GM19351 (cell line): ENCODE measurements around the gene RGCC.
"Not testable (repeated sequence)": the region's sequence is repeated elsewhere in the genome, so short reads cannot be mapped to it uniquely, and the experiment has no call there.

Experiments
- ATAC-seq: cut with Tn5 transposase; IDR thresholded peaks from one replicate; pipeline ENCODE4 v1.9.1; 2021; ENCODE audit warnings: mild to moderate bottlenecking, moderate library complexity; ENCODE audit not compliant: unreplicated experiment

The RGCC gene

DNA sequence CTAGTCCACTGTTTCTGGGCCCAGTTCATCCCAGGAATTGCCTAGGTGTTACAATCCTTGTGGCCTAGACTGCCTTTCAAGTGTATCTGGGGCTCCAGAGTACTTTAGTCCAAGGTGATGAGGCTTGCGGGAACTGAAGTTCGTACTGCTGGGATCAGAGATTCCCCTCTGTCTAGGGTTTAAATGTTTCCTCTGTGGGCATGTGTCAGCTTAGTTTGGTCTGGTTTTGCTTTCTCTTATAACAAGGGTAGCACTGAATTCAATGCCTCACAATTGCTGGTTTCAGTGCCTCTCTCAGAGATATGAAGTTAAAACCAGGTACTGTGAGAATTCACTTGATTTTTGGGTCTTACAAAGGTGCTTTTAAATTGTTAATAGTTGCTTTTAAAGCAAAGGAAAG, 30.8 kb downstream of the RGCC start:
- ATAC-seq = no peak

DNA sequence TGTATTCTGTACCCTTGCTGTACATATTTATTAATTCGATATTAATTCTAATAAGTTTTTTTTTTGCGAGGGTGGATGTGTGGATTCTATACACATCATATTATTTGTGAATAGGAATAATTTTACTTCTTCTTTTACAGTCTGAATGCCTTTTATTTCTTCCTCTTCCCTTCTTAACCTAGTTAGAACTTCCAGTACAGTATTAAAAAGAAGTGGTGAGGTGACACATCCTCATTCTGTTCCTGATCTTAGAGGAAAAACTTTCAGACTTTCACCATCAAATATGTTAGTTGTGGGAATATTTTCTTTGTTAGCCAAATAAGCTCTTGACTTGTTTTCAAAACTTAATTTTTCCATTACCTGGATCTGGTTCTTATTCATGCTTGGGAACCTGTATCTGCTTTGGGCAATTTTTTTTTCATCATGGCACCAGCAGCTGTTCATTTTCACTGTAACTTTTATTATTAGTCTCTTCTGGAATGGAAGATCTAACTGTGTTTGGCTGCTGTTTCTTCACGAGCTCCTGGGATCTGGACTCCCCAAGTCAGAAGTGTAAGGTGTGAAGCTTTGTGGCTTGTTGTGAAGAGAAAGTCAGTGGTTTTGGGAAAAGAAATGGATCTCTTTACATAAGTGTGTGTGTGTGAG, 33.1 kb downstream of the RGCC start:
- no peak for ATAC-seq

DNA sequence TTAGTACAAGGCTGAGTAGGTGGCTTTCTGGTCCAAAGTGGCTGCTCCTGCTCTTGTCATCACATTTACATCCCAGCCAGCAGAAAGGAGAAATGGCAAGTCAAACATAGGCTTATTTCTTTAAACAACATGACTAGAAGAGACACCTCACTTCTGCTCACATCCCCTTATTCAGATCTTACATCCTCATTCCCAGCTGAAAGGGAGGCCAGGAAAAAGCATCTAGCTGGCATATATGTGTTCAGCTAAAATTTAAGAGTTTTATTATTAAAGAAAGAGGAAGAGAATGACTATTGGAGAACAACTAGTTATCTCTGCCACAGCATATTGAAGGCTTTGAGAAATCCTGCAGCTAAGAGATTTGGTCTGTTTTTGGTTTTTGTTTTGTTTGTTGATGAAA, 34.1 kb downstream of the RGCC start:
- no peak for ATAC-seq

DNA sequence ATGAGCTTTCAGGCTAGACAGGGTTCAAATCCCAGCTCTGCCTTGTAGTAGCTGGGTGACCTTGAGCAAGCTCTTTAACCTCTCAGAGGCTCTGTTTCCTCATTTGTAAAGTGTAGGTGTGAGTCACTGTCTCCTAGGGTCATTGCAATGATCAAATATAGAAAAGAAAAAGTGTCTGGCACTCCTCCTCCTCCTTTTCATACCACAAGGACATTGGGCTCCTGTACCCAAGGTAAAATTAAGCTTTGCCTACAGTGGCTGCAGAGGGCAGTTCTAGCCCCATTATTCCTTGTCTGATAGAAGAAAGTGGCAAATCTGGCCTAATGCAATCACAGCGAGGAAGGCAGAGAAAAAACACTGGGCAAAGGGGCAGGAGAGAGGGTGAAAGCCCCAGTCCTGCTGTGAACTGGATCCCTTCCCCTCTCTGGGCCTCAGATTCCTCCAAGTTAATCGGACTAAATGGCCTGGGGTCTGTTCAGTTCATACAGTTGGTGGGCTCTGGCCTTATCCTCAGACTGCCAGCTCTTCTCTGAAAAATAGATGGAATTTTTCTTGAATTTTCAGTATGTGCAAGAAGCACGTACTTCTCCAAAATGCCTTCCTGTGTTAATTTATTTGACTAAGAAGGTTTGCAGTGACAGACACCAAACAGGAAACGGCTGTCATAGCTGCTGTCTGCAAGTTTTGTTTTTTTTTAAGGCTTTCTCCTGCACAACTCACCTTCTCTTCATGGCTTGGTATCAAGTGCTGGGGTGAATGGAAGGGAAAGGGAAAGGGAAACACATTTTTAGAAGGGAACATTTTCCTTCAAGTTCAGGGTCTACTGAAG, 35.3 kb downstream of the RGCC start:
- peak; percentile 81 for ATAC-seq

DNA sequence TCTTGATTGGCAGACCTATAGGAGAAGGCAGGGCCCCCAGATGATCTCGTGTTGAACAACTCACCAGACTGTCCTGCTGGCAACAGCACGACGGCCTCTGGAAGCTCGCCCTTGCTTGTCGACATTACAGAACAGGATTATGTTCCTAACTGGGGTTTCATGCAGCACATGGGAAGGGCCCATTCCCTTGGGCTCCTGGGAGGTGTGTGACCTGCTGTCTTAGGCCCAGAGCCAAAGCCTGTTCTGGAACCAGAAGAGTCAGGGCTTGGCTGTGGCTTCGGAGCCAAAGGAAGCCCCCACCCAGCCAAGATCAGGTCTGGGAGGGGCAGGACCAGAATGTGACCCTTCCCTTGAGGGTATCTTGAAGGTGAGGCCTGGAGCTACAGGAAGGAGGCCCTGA, 36.9 kb downstream of the RGCC start:
- ATAC-seq = no peak

DNA sequence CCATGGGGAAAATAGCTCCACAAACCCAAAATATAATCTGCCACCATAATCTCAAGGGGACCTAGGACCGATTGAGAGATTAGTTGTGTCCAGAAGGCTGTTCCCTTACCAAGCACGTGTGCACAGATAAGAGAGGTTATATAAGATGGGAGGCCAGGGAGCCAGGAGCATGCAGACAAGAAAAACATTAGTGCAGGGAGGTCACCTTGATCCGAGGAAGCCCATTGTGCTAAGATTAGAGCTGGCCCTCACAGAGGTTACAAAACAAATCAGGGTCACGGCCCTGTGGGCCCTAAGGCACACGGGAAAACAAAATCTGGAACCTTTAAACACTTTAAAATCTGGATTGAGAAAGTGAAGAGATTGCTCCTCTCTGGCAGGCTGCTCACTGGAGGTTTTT, 37.7 kb downstream of the RGCC start:
- no peak for ATAC-seq

DNA sequence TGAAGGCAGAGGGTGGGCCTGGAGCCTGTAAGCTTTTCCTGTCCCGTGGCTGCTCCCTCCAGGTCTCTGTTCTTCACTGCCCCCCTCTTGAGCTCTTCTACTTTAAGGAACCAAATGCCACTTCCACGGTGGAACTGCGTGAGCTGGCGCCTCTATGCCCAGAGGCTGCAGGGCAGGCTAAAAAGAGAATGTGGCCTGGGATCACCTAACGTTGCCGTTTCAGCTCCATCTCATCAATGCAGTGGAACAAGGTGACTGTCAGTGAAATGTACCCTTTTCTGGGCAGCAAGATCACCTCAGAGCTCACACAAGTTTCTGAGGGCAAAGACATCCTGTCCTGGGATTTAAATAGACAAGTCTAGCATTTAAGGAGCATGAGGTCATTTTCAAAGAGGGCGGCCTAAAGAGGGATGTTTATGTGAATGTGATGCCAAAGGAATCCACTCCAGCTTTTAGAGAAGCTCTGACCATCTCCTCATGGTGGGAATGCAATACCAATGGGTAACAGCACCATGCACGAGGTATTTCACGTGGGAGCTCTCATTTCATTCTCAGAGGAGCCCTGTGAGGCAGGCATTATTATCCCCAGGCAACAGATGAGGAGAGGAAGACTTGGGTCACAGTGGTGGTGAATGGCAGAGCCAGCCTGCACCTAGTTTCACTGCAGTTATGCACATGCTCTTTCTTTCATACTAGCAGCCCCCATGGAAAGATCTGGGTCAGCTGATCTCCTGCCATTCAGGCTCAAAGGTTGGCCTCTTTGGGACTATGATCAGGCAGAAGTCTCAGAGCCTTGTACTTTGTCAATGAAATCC, 39.3 kb downstream of the RGCC start:
- no peak for ATAC-seq

DNA sequence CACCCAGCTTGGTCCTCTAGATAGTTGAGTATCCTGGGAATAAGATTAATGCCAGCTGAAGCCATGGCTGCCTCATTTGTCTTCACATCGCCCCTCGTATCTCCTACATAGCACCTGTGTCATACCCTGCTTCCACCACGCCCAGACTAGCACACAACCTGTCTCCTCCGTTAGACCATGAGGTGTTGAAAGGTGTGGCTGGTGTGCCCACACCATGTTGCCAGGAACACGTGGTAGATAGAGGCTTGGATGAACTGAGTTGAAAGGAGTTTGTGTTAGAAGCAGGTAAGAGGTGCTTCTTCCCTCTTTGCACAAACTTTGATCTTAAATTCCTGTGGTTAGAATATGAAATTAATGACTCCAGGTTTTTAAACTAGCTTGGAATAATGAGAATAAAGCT, 40.1 kb downstream of the RGCC start:
- no peak for ATAC-seq

DNA sequence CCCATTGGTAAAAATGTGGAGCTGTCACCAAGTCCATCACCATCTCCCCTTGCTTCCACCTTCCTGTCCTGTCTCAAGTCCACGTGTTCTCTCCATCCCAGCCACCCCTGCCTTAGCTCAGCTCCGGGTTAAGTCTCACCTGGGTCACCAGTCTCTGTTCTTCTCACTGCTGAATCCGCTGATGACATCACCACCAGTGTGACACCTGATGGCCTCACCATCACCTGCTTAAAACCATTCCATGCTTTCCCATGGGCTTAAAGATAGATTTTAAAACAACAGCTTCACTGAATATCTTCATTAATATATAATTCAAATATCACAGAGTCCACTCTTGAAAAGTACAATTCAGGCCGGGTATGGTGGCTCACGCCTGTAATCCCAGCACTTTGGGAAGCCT, 42.1 kb downstream of the RGCC start:
- no peak for ATAC-seq

DNA sequence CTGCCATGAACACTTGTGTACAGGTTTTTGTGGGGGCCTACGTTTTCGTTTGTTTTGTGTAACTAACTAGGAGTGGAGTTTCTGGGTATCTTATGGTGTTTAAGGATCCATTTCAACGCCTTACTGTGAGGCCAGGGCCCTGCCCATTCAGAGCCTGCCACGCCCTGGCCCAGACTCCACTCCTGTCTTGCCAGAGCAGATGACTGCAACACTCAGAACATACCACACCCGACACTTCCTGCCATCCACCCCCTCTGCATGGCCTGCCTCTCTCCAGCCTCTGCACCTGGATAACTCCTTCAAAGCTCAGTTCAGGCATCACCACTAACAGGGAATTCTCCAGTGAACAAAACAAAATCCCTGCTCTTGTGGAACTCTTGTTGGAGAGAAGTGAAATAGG, 43.2 kb downstream of the RGCC start:
- ATAC-seq = peak; percentile 50

DNA sequence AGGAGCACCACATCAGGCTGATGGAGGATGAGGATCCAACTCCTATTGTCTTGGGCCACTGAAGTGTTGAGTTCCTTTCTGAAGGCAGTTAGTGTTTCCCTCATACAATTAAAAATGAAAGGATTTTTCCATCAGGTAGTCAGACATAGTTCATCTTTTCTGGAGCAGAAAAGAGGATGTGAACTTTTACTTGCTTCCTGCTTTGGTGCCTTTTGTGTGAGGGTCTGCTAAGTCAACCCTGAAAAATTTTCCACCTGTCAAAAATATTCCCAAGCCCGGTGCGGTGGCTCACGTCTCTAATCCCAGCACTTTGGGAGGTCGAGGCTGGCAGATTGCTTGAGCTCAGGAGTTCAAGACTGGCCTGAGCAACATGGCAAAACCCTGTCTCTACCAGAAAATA, 43.9 kb downstream of the RGCC start:
- ATAC-seq = no peak

DNA sequence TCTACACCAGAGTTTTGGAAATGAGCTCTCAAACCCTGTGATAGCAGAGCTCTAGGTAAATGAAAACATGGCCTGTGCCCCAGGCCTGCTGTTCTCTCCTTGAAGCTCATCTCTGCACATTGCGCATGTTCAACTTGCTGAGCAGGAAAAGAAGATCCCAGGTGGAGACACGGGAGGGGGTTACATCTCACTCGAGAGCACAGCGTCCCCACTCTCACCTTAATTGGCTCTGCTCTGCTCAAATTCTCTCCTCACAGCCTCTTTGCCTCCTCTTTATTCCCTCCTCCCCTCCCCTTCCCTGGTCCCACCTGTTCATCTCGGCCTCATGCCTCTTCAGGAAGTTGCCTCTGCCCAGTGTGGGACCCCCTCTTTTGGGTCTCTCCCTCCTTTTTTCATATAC, 44.7 kb downstream of the RGCC start:
- no peak for ATAC-seq

DNA sequence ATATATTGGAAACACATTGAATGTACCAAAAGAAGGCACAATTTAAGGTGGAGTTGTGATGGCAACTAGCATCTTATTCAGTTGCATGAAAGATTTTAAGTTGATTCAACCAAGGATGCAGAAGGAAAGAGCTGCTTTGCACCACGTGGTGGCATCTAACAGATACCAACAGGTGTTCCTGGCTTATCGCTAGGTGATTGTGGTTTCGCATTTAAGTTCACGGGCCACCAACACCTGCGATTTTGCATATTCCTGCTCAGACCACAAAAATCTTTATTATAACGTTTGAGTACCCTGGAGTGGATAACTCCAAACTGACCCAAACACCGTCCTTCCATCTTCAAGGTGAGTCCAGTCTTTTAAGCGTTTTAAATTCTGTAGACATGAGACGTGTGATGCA, 45.3 kb downstream of the RGCC start:
- ATAC-seq = peak; percentile 75

DNA sequence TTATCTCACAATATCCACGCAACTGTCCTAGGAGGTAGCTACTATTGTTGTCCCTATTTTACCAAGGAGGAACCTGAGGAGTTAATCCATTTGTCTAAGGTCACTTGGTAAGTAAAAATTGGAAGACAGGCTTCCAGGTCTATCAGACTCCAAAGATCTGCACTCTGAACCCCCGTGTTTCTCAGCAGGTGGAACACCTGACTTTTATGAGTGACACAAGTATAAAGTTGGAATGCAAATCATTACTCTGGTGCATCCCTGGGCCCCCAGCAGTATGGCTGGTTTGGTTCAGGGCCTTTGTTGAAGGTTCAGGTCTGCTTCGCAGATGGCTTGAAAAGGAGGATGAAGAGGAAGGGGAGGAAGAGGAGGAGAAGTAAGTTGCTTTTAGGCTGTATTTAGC, 46.0 kb downstream of the RGCC start:
- no peak for ATAC-seq

DNA sequence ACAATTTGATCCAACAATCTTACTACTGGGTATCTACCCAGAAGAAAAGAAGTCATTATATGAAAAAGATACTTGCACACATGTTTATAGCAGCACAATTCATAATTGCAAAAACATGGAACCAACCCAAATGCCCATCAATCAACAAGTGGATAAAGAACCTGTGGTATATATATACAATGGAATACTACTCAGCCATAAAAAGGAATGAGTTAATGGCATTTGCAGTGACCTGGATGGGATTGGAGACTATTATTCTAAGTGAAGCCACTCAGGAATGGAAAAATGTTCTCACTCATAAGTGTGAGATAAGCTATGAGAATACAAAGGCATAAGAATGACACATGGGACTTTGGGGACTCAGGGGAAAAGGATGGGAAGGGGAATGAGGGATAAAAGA, 47.3 kb downstream of the RGCC start:
- ATAC-seq = not testable (repeated sequence)

DNA sequence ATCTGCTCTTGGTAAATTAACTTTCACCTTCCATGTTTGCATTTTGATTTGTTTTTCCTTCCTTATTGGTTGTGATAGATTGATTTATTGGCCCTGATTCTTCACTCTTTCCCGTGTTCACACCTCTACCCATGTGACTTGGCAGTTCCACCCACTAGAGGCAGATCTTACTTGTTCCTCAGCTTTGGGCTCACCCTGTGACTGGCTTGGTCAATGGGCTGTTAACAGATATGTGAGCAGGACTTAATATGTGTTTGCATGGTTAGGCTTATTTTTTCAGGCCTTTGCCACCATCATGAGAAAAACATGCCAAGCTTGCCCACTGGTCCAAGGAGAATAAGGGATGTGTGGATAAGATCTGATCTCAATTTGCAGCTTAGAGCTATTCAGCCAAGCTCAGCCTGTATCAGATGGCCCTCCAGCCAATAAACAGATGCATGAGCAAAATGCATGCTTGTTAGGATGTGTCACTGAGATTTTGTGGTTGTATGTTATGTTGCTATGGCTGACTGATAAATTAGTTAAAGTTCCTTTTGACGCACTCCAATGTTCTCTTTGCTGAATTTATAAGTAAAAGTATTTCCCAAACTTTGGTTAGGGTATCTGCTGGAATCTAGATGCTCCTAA, 48.0 kb downstream of the RGCC start:
- no peak for ATAC-seq

DNA sequence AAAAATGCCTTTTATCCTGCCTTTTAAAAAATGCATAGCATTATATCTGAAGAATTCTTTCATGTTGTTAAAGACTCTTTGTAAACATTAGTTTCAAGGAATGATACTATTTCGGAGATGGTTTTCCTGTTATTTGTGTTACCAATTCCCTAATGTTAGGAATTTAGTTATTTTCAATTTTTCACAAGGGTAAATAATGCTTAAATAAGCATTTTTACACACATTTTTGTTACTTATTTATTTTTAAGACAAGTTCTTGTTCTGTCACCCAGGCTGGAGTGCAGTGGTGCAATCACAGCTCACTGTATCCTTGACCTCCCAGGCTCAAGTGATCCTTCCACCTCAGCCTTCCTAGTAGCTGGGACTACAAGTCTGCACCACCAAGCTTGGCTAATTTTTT, 49.0 kb downstream of the RGCC start:
- ATAC-seq = no peak

DNA sequence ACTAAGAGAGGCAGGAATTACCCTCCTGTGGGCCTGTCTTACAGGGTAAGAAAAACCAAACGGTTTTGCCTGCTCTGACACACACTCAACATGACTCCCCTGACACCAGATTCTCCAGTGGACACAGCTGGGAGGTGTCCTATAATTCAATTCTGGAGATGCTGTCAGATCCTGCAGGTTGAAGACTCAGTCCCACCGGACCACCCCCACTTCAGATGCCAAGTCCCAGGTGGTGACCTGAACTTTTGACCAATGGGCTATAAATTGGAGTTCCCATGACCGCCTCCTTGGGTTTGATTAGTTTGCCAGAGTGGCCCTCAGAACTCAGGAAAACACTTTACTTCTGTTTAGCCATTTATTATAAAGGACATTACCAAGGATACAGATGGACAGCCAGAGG, 52.6 kb downstream of the RGCC start:
- no peak for ATAC-seq

DNA sequence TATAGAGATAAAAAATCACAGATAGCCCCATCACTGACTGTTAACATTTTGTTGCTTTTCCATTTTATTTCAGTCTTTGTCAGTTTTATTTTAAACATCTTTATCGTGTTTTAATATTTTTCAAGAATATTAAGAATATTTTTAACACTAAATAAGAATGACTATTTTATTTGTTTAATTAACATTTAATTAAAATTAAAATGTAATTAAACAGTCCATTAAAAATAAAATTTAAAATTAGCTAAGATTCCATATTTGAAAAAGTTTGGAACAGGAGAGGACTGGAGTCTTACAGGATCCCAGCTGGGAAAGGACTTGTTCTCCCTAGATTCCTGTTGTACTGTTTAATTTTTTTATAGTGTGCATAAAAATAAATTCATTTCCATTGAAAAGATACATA, 54.5 kb downstream of the RGCC start:
- ATAC-seq = no peak

DNA sequence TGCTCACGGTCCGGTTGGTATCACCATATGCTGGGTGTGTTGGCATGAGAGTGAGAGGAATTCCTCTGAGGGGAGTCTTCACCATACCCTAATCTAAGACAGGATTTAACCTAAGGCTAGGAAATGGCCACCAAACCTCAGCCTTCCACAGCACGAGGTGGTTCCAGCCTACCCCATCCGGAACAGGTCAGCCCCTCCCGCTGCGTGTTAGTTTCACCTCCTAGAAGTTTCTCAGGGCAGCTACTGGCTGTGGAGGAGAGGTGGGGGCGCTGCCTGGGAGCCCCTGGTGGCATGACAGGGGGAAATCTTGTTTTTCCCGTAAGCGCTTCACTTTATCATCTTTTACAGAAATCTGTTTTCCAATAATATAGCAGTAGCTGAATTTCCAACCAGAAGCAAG, 55.1 kb downstream of the RGCC start:
- no peak for ATAC-seq

DNA sequence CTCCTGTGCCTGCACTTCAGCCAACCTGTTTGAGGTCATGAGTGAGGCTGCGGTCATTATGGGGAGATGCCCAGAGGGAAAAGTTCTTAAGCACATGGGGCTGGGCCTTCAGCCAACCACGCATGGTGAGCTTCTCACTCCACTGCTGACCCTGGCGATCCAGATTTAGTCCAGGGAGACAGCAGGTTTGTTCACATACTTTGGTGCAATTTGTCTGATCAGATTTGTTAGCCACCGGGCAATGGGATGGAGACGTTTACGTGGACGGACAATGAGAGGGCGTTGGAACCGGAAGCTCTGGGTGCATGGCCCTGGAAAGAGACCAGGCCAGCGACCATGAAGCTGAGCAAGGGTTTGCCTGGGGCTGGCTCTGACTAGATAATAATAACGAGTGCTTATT, 56.2 kb downstream of the RGCC start:
- no peak for ATAC-seq
